ENCODE data around the gene IGF1R.
A peak's percentile ranks its signal among the peaks of the same experiment; 100 is the strongest.

Gene IGF1R

DNA sequence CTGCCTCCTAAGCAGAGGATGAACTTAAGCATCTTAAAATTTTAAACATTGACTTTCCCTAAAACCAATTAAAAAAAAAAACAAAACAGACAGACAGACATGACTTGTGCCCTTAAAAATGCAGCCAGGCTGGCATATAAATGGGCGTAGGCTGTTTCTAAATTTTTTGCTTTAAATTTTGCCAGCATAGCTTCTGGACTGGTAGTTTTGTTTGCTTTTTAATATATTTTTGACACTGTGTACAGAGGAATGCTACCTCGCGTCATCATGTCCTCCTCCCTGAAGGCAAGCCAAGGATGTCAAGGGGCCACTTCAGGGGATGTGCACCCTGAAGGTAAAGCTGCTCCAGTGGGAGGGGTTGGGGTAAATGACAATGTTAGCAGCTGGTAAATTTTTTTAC, 224.4 kb downstream of the IGF1R start:
- H3K9ac ChIP-seq (ENCODE audit: low read length) = no peak overlapping the region
- H3K36me3 ChIP-seq (replicated peaks; ENCODE audit: low read depth, low read length) = no peaks in the 10 kb centered on the region
- TF ChIP-seq, protein P1, sequence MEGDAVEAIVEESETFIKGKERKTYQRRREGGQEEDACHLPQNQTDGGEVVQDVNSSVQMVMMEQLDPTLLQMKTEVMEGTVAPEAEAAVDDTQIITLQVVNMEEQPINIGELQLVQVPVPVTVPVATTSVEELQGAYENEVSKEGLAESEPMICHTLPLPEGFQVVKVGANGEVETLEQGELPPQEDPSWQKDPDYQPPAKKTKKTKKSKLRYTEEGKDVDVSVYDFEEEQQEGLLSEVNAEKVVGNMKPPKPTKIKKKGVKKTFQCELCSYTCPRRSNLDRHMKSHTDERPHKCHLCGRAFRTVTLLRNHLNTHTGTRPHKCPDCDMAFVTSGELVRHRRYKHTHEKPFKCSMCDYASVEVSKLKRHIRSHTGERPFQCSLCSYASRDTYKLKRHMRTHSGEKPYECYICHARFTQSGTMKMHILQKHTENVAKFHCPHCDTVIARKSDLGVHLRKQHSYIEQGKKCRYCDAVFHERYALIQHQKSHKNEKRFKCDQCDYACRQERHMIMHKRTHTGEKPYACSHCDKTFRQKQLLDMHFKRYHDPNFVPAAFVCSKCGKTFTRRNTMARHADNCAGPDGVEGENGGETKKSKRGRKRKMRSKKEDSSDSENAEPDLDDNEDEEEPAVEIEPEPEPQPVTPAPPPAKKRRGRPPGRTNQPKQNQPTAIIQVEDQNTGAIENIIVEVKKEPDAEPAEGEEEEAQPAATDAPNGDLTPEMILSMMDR (IDR thresholded peaks at IDR 0.05; ENCODE audit: low read depth, low read length) = no peak
- TF ChIP-seq EZH2phosphoT487 (IDR thresholded peaks at IDR 0.05; ENCODE audit: low read depth) = no peak
- no peaks in the 10 kb centered on the region for H3K9me3 ChIP-seq (ENCODE audit: insufficient read depth, low read length)
- H4K20me1 ChIP-seq (ENCODE audit: insufficient read depth, low read length) = 0 out of 2 replicates have a peak, but pooled peaks cover 8% of the 10 kb centered on the region
- no peak overlapping the region for H3K27ac ChIP-seq (ENCODE audit: low read length)
- H3K4me3 ChIP-seq (ENCODE audit: low read length) = no peak overlapping the region
- H3K4me2 ChIP-seq (ENCODE audit: low read length) = no peak overlapping the region
- H3K27me3 ChIP-seq (ENCODE audit: low read depth, low read length) = peaks cover 16% of the 10 kb centered on the region
- H3K79me2 ChIP-seq (ENCODE audit: low read length) = no peaks in the 10 kb centered on the region
- no peak overlapping the region for H2AFZ ChIP-seq (ENCODE audit: low read depth, low read length)
- peaks cover 12% of the 10 kb centered on the region for H3K4me1 ChIP-seq (ENCODE audit: low read length)

DNA sequence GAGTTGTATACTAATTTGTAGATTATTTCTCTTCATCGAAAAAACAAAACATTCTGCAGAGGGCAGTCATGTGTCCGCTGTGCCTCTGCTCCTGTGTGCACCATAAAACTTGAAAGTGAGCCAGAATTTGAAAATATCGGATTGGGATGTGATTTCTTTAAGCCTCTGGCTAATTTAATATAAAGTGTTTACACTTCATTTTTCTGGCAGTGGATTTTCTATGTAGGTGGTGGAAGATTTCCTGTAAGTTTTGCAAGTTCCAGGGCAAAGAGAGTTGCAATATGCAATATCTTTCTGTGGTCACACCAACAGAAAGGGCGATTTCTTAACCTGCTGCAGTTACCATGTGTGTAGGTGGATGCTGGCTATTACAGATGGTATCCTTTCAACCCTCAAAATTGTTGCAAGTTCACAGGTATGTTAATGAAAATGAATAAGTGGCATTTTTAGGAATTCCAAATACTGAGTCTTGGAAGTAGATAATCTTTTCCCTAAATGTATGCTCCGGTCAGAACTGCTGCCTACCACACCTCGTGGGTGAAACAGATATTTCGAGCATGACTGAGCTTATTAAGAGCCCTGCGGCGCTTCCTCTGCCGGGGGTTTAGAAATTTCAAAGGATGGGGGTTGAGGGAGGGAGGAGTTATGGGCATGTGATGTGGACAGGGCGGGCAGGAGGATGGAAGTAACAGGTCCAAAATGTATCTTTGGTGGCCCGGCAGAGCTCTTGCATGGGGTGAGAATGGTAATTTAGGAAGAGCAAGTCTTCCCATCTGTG, 225.3 kb downstream of the IGF1R start:
- H4K20me1 ChIP-seq (ENCODE audit: insufficient read depth, low read length) = 0 out of 2 replicates have a peak, but pooled peaks cover 8% of the 10 kb centered on the region
- H3K27ac ChIP-seq (ENCODE audit: low read length) = no peak overlapping the region
- H3K9me3 ChIP-seq (ENCODE audit: insufficient read depth, low read length) = no peaks in the 10 kb centered on the region
- no peaks in the 10 kb centered on the region for H3K79me2 ChIP-seq (ENCODE audit: low read length)
- peak overlapping the region; percentile 50 for H3K4me3 ChIP-seq (ENCODE audit: low read length)
- no peak overlapping the region for H3K9ac ChIP-seq (ENCODE audit: low read length)
- H3K27me3 ChIP-seq (ENCODE audit: low read depth, low read length) = peaks cover 16% of the 10 kb centered on the region
- no peak overlapping the region for H2AFZ ChIP-seq (ENCODE audit: low read depth, low read length)
- no peaks in the 10 kb centered on the region for H3K36me3 ChIP-seq (replicated peaks; ENCODE audit: low read depth, low read length)
- TF ChIP-seq EZH2phosphoT487 (IDR thresholded peaks at IDR 0.05; ENCODE audit: low read depth) = no peak
- TF ChIP-seq, protein P1 (IDR thresholded peaks at IDR 0.05; ENCODE audit: low read depth, low read length) = no peak
- peak overlapping the region; percentile 68 for H3K4me2 ChIP-seq (ENCODE audit: low read length)
- peaks cover 12% of the 10 kb centered on the region for H3K4me1 ChIP-seq (ENCODE audit: low read length)

DNA sequence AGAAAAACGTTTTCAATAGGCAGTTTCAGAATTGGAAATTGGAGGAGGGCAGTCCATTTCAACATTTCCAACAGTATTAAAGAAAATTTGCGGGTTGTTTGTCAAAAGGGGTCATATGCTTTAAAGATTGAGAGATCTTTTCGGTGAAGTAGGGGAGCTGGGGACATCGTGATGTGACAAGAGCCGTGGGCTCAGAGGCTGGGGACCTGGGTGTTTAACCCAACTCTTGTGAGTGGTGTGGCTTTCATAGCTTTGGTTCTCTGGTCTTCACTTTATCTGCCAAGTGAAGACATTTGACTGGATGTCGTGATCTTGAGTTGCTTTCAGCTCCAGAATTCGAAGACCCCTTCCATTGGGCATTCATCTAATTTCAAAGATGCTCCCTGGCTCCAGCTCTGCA, 226.0 kb downstream of the IGF1R start:
- H3K79me2 ChIP-seq (ENCODE audit: low read length) = no peaks in the 10 kb centered on the region
- H3K4me1 ChIP-seq (ENCODE audit: low read length) = peaks cover 12% of the 10 kb centered on the region
- H2AFZ ChIP-seq (ENCODE audit: low read depth, low read length) = no peak overlapping the region
- H3K9me3 ChIP-seq (ENCODE audit: insufficient read depth, low read length) = no peaks in the 10 kb centered on the region
- H3K9ac ChIP-seq (ENCODE audit: low read length) = no peak overlapping the region
- peak overlapping the region; percentile 50; the same call in 1 of the 2 replicates for H3K4me3 ChIP-seq (ENCODE audit: low read length)
- TF ChIP-seq, protein P1 (IDR thresholded peaks at IDR 0.05; ENCODE audit: low read depth, low read length) = no peak
- TF ChIP-seq EZH2phosphoT487 (IDR thresholded peaks at IDR 0.05; ENCODE audit: low read depth) = no peak
- H3K4me2 ChIP-seq (ENCODE audit: low read length) = peak overlapping the region; percentile 68
- no peaks in the 10 kb centered on the region for H3K36me3 ChIP-seq (replicated peaks; ENCODE audit: low read depth, low read length)
- 0 out of 2 replicates have a peak, but pooled peaks cover 8% of the 10 kb centered on the region for H4K20me1 ChIP-seq (ENCODE audit: insufficient read depth, low read length)
- H3K27me3 ChIP-seq (ENCODE audit: low read depth, low read length) = peaks cover 16% of the 10 kb centered on the region
- no peak overlapping the region for H3K27ac ChIP-seq (ENCODE audit: low read length)

DNA sequence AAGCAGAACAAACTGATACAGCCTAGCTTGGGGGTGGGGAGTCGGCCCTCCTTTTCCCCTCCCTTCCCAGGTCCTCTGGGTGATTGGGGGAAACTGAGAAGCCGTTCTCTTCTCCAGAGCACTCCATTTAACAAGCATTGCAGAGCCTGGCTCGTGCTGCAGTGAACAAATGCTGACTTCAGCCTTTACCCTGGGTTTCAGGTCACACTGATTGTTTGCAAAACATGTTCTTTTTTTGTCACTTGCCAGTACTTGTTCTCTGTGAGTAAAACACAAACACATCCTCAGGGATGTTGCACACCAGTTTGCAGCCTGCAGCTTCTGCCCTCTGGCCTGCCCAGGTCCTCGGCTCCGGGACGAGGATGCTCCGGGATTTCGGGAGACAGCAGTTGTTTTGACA, 226.4 kb downstream of the IGF1R start:
- H4K20me1 ChIP-seq (ENCODE audit: insufficient read depth, low read length) = 0 out of 2 replicates have a peak, but pooled peaks cover 8% of the 10 kb centered on the region
- H3K9me3 ChIP-seq (ENCODE audit: insufficient read depth, low read length) = no peaks in the 10 kb centered on the region
- TF ChIP-seq, protein P1 (IDR thresholded peaks at IDR 0.05; ENCODE audit: low read depth, low read length) = no peak
- TF ChIP-seq EZH2phosphoT487 (IDR thresholded peaks at IDR 0.05; ENCODE audit: low read depth) = no peak
- no peak overlapping the region for H3K9ac ChIP-seq (ENCODE audit: low read length)
- H2AFZ ChIP-seq (ENCODE audit: low read depth, low read length) = no peak overlapping the region
- peaks cover 12% of the 10 kb centered on the region for H3K4me1 ChIP-seq (ENCODE audit: low read length)
- no peaks in the 10 kb centered on the region for H3K79me2 ChIP-seq (ENCODE audit: low read length)
- H3K4me2 ChIP-seq (ENCODE audit: low read length) = no peak overlapping the region
- H3K27me3 ChIP-seq (ENCODE audit: low read depth, low read length) = peaks cover 16% of the 10 kb centered on the region
- no peak overlapping the region for H3K4me3 ChIP-seq (ENCODE audit: low read length)
- no peaks in the 10 kb centered on the region for H3K36me3 ChIP-seq (replicated peaks; ENCODE audit: low read depth, low read length)
- no peak overlapping the region for H3K27ac ChIP-seq (ENCODE audit: low read length)
